Caki2 (cell line): Measurements from ENCODE around the gene LRRC8E. TPM values are rescaled to one million over a fixed set of nuclear protein-coding genes. Genes with fewer than 3 reads are reported as not detected.
A peak's percentile ranks its signal among the peaks of the same experiment; 100 is the strongest.

Source experiments
- DNase-seq: peaks from one replicate; pipeline ENCODE4 v3.0.0-alpha.2; 2015; ENCODE audit warnings: low read depth
- in situ Hi-C: cut with HindIII; loops from 2 replicates; pipeline ENCODE4 v1.10.0; 2016; ENCODE audit warnings: low sequenced_read_pairs, low pct_unique_long_range_greater_than_20kb, mixed read lengths
- total RNA-seq: library from RNA; depleted of rRNA; stranded (reverse); fragments of >200 nt; shearing (Covaris generic); gene quantifications from 2 replicates; pipeline ENCODE4 v1.2.3, GENCODE V29; 2014; ENCODE audit warnings: low replicate concordance; rRNA removed

Gene LRRC8E
- total RNA-seq = 14.7 and 15.9 TPM in 2 replicates

- in situ Hi-C loops = no loop called here
- DNase-seq = peak; percentile 39
These were observed at the start of gene LRRC8E for GRCh38 chr19:7888145-7888825. Gene LRRC8E (plus strand): TSS chr19:7888510. CDS start chr19:7895604, 7,094 bp downstream.

DNA sequence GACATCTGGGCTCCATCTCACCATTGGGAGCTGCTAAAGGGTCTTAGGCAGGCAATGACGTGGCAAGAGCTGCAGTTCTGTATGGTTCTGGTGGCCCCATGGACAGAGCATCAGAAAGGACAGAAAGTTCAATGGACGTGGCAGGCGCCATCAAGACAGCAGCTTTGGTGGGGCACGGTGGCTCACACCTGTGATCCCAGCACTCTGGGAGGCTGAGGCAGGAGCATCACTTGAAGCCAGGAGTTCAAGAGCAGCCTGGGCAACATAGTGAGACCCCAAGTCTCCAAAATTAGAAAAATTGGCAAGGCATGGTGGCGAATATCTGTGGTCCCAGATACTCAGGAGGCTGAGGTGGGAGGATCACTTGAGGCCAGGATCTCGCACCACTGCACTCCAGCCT lies 48.8 kb upstream of the LRRC8E start:
- in situ Hi-C loops = no loop called here
- DNase-seq = no peak

GRCh38 chr19:7840629-7841028 lies 47.7 kb upstream of the LRRC8E start:
- DNase-seq = no peak
- in situ Hi-C loops = no loop called here

DNA sequence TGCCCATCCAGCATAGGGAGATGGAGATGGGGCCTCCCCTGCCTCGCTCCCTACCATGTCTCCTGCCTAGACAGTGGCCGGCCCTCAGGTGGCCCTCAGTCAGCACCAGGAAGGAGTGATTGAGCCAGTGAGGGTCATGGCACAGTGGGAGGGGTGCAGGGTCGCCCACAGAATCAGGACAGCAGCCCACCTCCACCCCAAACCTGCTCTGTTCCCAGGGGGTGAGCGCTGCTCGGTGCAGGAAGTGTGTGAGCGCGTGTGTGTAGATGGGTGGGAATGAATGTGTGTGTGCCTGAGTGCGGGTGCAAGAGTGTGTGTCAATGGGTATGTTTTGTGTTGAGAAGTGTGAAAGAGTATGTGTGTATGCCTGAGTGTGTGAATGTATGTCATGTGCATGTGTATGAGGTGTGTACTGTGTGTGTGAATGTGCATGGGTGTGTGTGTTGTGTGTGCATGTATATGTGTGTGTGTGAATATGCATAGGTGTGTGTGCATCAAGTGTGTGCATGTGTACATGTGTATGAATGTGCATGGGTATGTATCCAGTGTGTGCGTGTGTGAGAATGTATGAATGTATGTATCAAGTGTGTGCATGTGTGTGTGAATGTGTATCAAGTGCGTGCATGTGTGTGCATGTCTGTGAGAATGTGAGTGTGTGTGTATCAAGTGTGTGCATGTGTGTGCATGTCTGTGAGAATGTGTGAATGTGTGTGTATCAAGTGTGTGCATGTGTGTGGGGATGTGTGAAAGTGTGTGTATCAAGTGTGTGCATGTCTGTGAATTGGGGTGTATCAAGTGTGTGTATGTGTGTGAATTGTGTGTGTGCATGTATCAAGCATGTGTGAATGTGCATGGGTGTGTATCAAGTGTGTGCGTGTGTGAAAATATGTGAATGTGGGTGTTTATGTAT lies 46.3 kb upstream of the LRRC8E start:
- no peak for DNase-seq
- in situ Hi-C loops = no loop called here

DNA sequence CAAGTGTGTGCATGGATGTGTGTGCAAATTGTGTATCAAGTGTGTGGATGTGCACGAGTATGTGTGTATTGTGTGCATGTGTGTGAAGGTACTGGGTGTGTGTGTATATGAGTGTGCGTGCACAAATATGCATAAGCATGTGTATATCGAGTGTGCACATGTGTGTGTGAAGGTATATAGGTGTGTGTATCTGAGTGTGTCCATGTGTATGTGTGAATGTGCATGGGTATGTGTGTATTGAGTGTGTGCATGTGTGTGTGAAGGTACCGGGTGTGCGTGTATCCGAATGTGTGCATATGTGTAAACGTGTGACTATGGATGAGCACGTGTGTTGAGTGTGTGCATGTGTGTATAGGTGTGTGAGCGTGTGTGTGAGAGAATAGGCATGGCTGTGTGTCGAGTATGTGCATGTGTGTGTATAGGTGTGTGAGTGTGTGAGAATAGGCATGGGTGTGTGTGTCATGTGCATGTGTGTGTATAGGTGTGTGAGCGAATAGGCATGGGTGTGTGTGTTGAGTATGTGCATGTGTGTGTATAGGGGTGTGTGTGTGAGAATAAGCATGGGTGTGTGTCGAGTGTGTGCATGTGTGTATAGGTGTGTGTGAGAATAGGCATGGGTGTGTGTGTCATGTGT lies 45.5 kb upstream of the LRRC8E start:
- in situ Hi-C loops = no loop called here

DNA sequence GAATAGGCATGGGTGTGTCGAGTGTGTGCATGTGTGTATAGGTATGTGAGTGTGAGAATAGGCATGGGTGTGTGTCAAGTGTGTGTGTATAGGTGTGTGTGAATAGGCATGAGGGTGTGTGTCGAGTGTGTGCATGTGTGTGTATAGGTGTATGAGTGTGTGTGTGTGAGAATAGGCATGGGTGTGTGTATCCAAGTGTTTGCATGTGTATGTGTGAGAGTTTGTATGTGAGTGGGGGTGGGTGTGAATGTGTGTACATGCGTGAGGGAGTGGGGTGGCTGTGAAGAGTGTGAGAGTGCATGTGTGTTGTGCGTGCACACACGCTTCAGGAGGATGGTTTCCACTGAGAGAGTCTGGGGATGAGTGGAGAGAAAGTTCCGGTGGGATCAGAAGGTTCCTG lies 44.8 kb upstream of the LRRC8E start:
- in situ Hi-C loops = no loop called here
- DNase-seq = no peak

More for the DNA sequence above, 45.5 kb upstream of the LRRC8E start:
- DNase-seq = no peak

DNA sequence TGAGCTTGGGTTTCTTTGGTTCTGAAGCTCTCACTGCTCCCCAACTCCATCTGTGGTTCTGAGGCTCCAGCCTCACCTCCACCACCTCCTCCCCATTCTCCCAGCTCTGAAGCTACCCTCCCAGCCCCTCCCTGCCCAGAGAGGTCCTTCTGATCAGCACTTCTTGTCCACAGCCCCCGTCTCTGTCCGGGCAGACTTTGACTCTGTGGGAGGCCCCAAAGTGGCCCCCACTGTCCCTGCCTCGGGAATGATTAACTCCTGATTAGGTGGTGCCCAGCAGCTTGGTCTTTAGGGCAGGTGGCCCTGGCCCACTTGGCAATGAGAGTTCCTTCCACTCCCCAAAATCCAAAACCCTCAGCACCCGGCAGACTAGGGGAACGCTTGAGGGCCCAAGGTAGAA lies 43.9 kb upstream of the LRRC8E start:
- no peak for DNase-seq
- in situ Hi-C loops = no loop called here

- in situ Hi-C loops = no loop called here
- DNase-seq = no peak
These were observed 43.4 kb upstream of the LRRC8E start for GRCh38 chr19:7844951-7845350.

DNA sequence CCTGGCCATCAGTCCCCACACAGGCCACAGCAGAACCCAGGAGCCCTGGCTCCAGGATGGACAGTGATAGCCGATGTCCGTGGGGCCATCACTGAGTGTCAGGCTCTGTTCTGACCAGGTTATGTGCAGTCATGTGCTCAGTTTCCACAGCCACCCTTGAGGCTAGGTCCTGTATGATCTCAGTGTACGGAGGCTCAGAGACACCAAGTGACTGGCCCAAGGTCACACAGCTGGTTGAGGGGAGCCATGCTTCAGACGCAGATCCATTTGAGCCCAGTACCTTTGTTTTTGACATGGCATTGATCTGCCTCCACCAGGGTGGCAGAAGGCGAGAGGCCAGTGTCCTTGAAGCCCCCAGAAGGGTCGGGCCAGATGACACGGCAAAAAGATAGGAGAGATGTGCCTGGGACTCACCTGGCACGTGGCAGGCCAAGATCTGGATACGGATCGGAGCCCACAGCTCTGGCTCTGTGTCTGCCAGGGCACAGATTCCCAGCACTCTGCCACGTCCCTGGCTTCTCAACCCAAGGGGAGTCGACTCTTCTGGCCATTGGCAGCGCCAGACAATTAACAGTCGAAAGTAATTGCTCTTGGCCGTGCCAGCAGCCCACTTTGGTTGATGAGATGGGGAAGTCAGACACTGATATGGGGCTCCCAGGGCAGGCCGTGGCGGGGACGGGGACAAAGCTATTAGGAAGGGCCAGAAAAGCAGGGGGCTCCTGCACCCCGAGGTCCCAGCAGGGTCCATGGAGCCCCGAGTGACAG lies 42.7 kb upstream of the LRRC8E start:
- DNase-seq = no peak
- in situ Hi-C loops = no loop called here

DNA sequence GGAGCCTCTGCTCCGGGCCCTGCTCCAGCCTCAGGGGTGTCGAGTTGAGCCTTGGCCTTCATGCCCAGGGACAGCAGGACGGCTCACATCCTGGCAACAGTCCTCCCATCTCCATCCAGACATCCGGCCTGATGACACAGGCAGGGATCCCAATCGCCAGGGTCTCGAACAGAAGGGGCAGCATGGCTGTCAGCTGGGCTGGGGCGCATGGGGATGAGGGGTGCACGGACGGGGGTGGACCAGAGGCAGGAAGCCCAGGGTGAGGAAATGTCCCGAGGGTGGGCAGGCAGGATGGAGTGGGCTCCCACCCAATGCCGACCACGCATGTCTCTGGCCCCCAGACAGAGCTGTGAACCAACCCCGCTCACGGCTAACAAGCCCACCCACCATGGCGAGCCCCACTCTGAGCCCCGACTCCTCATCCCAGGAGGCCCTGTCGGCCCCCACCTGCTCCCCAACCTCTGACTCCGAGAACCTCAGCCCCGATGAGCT lies 42.1 kb upstream of the LRRC8E start:
- in situ Hi-C loops = no loop called here
- DNase-seq = no peak

DNA sequence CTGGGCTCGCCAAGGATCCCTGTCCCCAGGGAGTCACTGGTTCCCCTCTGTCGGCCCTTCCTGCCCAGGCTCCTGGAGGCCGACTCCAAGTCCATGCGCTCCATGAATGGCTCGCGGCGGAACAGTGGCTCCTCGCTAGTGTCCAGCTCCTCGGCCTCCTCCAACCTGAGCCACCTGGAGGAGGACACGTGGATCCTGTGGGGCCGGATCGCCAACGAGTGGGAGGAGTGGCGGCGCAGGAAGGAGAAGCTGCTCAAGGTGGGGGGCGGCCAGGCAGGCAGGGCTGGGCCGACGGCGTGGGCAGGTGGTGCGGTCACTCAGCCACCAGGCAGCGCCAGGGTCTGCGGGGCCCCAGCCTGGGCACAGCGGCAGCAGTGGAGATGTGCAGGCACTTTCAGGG lies 40.6 kb upstream of the LRRC8E start:
- in situ Hi-C loops = no loop called here
- no peak for DNase-seq

GRCh38 chr19:7848779-7849457 lies 39.4 kb upstream of the LRRC8E start:
- in situ Hi-C loops = no loop called here
- DNase-seq = no peak

DNA sequence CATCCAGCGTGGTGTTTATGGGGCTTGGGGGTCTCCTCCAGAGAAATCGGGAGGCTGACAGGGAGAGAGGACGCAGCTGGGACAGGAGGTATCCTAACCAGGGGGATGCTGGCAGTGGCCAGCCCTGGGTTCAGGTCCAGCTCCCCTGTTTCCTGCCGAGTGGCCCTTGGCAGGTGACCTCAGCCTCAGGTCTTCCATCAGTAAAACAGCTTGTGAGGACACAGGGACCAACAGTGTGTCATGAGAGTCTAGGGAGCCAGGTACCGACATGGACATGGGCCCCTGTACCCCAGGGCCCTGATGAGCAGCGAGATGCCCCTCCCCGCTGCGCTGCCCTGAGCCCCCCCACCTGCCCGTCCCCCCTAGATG lies 38.7 kb upstream of the LRRC8E start:
- DNase-seq = no peak
- in situ Hi-C loops = no loop called here

DNA sequence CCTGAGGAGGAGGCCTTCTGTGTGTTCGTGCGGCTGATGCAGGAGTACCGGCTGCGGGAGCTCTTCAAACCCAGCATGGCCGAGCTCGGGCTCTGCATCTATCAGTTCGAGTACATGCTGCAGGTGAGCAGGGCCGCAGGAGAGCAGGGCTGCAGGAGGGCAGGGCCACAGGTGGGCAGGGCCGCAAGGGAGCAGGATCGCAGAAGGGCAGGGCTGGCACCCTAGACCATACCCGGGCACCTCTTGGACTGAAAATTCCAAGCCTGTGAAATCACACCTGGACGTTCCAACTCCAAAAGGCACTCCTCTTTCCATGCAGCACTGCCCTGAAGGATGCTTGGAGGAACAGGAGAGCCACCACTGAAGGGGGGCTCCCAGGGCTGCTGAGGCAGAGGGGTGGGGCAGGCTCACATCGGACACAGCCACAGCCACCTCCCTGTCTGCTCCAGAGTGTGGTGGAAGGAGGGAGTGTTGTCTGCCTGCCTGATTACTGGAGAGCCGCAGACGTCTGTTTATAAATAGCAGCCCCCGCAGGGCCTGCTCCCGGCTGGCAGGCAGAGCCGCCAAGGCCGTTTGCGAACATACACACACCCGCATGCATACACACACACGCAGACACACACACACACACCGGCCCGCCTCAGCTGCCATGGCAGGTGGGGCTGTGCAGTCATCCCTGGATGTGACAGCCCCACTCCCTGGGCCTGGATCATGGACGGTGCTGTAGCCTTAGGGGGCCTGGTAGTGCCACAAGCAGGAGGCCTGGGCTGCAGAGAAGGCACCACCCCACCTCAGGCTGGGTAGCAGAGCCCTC lies 38.1 kb upstream of the LRRC8E start:
- no peak for DNase-seq
- in situ Hi-C loops = no loop called here

- in situ Hi-C loops = no loop called here
- DNase-seq = no peak
These were observed 37.2 kb upstream of the LRRC8E start for GRCh38 chr19:7850945-7851622.

GRCh38 chr19:7851623-7852500 lies 36.4 kb upstream of the LRRC8E start:
- no peak for DNase-seq
- in situ Hi-C loops = no loop called here
